ENCODE results near the gene VWA8. TPM values are rescaled to one million over a fixed set of nuclear protein-coding genes. Genes with fewer than 3 reads are reported as not detected.

Gene VWA8
- polyA plus RNA-seq, 1 donor (not counting 4 experiments of a cell fraction or from before 2014, with no cell fraction given), result 17.8 TPM

DNA sequence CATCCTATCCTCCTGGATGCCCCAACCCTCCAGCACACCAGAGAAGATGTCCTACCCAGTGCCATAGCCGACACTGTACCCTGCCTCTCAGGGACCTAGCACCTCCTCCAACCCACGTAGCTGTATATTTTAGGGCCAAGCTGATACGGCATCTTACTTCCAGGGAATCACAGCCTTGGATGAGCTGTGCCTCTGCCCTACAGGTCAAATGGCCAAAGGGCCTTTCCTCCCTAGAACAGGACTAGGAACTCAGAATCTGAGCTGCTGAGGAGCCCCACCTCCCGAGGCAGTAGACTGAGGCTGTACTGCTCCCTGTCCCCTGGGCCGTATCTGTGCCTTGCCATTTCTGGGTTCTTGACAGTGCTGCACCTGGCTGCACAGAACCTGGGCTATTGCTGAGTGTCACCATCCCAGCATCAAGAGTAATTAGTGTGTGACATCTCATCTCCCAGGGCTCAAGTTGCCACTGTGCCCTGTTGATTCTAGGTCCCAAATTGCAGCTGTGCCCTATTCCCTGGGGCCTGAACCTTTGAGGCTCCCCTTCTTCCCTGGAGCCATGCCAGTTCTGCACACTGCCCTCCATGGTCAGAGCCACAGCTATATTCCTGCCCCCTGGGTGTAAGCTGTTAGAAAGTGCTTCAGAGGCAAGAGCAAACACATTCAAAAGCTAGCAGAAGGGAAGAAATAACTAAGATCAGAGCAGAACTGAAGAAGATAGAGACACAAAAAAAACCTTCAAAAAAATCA is 41.0 kb downstream of the VWA8 start:
- Histone ChIP-seq H3K9me1 (ENCODE audit: control insufficient read depth, extremely low read depth, insufficient read depth, low read length) (peaks cover 2% of the 10 kb centered on the region), H3K4me3 (ENCODE audit: control insufficient read depth in 2 of 3, extremely low read depth in 1 of 3, insufficient read depth in 2 of 3, low read depth in 1 of 3, low read length in 3 of 3) (no peak overlapping the region), H3K9ac (ENCODE audit: control insufficient read depth, extremely low read depth, insufficient read depth, low read length) (no peak overlapping the region), H3K27ac (ENCODE audit: control insufficient read depth, insufficient read depth, low read length) (no peak overlapping the region), H4K20me1 (ENCODE audit: control insufficient read depth, extremely low read depth, insufficient read depth, low read length) (no peaks in the 10 kb centered on the region), H3K4me2 (ENCODE audit: control insufficient read depth, extremely low read depth, insufficient read depth, low read depth, low read length) (no peak overlapping the region), H3K79me2 (ENCODE audit: control insufficient read depth, insufficient read depth, low read length) (peaks cover 30% of the 10 kb centered on the region), H2AFZ (ENCODE audit: control insufficient read depth, low read length) (no peak overlapping the region), H3K27me3 (ENCODE audit: control insufficient read depth, extremely low read depth, insufficient read depth, low read length) (no peaks in the 10 kb centered on the region), H3K4me1 (ENCODE audit: control insufficient read depth, extremely low read depth, insufficient read depth, low read length) (peaks cover 22% of the 10 kb centered on the region), H3K36me3 (ENCODE audit: control insufficient read depth in 2 of 2, extremely low read depth in 1 of 2, insufficient read depth in 2 of 2, low read length in 2 of 2) (no peaks in the 10 kb centered on the region), H3K9me3 (ENCODE audit: control insufficient read depth, low read depth, low read length) (peaks cover 2% of the 10 kb centered on the region)
- DNase-seq (ENCODE audit: low read depth, low spot score) (no peak), FAIRE-seq (no peak)
- TF ChIP-seq, protein P1, sequence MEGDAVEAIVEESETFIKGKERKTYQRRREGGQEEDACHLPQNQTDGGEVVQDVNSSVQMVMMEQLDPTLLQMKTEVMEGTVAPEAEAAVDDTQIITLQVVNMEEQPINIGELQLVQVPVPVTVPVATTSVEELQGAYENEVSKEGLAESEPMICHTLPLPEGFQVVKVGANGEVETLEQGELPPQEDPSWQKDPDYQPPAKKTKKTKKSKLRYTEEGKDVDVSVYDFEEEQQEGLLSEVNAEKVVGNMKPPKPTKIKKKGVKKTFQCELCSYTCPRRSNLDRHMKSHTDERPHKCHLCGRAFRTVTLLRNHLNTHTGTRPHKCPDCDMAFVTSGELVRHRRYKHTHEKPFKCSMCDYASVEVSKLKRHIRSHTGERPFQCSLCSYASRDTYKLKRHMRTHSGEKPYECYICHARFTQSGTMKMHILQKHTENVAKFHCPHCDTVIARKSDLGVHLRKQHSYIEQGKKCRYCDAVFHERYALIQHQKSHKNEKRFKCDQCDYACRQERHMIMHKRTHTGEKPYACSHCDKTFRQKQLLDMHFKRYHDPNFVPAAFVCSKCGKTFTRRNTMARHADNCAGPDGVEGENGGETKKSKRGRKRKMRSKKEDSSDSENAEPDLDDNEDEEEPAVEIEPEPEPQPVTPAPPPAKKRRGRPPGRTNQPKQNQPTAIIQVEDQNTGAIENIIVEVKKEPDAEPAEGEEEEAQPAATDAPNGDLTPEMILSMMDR (optimal IDR thresholded peaks at IDR 0.05 in 1 of 3, IDR thresholded peaks at IDR 0.05 in 1 of 3, conservative IDR thresholded peaks at IDR 0.05 in 1 of 3; ENCODE audit: extremely low read depth in 1 of 3, insufficient read depth in 2 of 3, low read length in 3 of 3), result no peak
- TF ChIP-seq EZH2 (IDR thresholded peaks at IDR 0.05; ENCODE audit: low read length), result no peak
- dilution Hi-C loops (cut with MboI; ENCODE audit: extremely low pct_ligation_motif_present, low sequenced_read_pairs), result no loop called here

DNA sequence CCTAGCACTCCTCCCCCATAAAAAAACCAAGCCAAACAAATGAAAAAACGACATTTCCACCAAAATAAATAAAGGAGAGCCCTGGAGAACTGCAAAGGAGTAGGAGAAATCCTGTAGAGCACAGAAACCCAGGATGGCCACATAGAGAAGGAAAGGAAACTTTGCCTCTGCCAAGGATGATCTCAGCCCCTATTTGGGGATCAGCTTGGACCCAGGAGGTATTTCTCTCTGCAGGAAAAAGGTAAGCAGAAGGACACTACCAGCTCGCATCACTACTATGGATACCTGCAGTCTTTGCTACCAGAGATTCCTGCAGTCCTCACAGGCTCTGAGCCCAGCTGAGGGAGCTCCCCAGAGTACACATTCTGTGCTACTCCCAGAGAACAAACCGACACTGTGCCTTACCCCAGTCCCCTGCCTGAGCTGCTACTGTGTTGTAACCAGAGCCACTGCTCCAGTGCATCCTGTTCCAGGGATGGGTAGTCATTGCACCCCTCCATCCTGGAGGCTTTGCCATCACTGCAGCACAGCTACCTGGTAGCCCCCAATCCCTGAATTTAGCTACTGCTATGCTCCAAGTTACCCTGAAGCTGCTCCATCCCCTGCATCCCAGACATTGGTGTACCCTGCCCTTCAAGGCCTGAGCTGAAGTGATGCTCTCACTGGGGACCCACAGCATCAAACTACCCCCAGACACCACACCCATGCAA is 41.7 kb downstream of the VWA8 start:
- no peak overlapping the region for H3K27ac ChIP-seq (ENCODE audit: control insufficient read depth, insufficient read depth, low read length)
- no peaks in the 10 kb centered on the region for H3K36me3 ChIP-seq (ENCODE audit: control insufficient read depth in 2 of 2, extremely low read depth in 1 of 2, insufficient read depth in 2 of 2, low read length in 2 of 2)
- no peak overlapping the region for H3K9ac ChIP-seq (ENCODE audit: control insufficient read depth, extremely low read depth, insufficient read depth, low read length)
- peaks cover 30% of the 10 kb centered on the region for H3K79me2 ChIP-seq (ENCODE audit: control insufficient read depth, insufficient read depth, low read length)
- H3K4me2 ChIP-seq (ENCODE audit: control insufficient read depth, extremely low read depth, insufficient read depth, low read depth, low read length), result no peak overlapping the region
- DNase-seq (ENCODE audit: low read depth, low spot score), result no peak
- H3K9me1 ChIP-seq (ENCODE audit: control insufficient read depth, extremely low read depth, insufficient read depth, low read length), result peaks cover 2% of the 10 kb centered on the region
- H3K4me3 ChIP-seq (ENCODE audit: control insufficient read depth in 2 of 3, extremely low read depth in 1 of 3, insufficient read depth in 2 of 3, low read depth in 1 of 3, low read length in 3 of 3), result no peak overlapping the region
- no peaks in the 10 kb centered on the region for H4K20me1 ChIP-seq (ENCODE audit: control insufficient read depth, extremely low read depth, insufficient read depth, low read length)
- no peak for FAIRE-seq
- no peaks in the 10 kb centered on the region for H3K27me3 ChIP-seq (ENCODE audit: control insufficient read depth, extremely low read depth, insufficient read depth, low read length)
- dilution Hi-C loops (cut with MboI; ENCODE audit: extremely low pct_ligation_motif_present, low sequenced_read_pairs), result no loop called here
- peaks cover 2% of the 10 kb centered on the region for H3K9me3 ChIP-seq (ENCODE audit: control insufficient read depth, low read depth, low read length)
- peaks cover 24% of the 10 kb centered on the region for H3K4me1 ChIP-seq (ENCODE audit: control insufficient read depth, extremely low read depth, insufficient read depth, low read length)
- H2AFZ ChIP-seq (ENCODE audit: control insufficient read depth, low read length), result no peak overlapping the region
- no peak for TF ChIP-seq EZH2 (IDR thresholded peaks at IDR 0.05; ENCODE audit: low read length)
- TF ChIP-seq, protein P1 (optimal IDR thresholded peaks at IDR 0.05 in 1 of 3, IDR thresholded peaks at IDR 0.05 in 1 of 3, conservative IDR thresholded peaks at IDR 0.05 in 1 of 3; ENCODE audit: extremely low read depth in 1 of 3, insufficient read depth in 2 of 3, low read length in 3 of 3), result no peak
